RWPE2 (cell line): Measurements from ENCODE around the gene TM9SF1.
"Not testable (repeated sequence)": the region's sequence is repeated elsewhere in the genome, so short reads cannot be mapped to it uniquely, and the experiment has no call there.

ENCODE experiments used
- ATAC-seq: fragments of 200-7000 bp; cut with Tn5 transposase; 3 replicates; pipeline ENCODE4 v1.9.1; 2021; ENCODE audit warnings: low read depth
- DNase-seq: peaks from one replicate; pipeline ENCODE4 v3.0.0-alpha.2; 2020; ENCODE audit warnings: low spot score
- H3K27ac ChIP-seq: fragments of 450-650 bp; 2 replicates; pipeline ENCODE4 v1.5.1; 2017; ENCODE audit warnings: mild to moderate bottlenecking; ENCODE audit not compliant: poor library complexity, severe bottlenecking
- H3K27me3 ChIP-seq: fragments of 250-450 bp; sonication (Bioruptor Pico); 2 replicates; pipeline ENCODE4 v1.5.1; 2021; ENCODE audit warnings: mild to moderate bottlenecking, moderate library complexity; ENCODE audit not compliant: insufficient read depth, poor library complexity, severe bottlenecking
- H3K36me3 ChIP-seq: fragments of 250-450 bp; sonication (Bioruptor Pico); 2 replicates; pipeline ENCODE4 v1.5.1; 2020; ENCODE audit warnings: low read depth, mild to moderate bottlenecking, moderate library complexity
- H3K4me1 ChIP-seq: fragments of 250-450 bp; sonication (Bioruptor Pico); 2 replicates; pipeline ENCODE4 v1.5.1; 2021; ENCODE audit warnings: mild to moderate bottlenecking, moderate library complexity; ENCODE audit not compliant: insufficient read depth, poor library complexity, severe bottlenecking
- H3K4me3 ChIP-seq: fragments of 250-450 bp; sonication (Bioruptor Pico); 2 replicates; pipeline ENCODE4 v1.5.1; 2021; ENCODE audit warnings: mild to moderate bottlenecking, moderate library complexity; ENCODE audit not compliant: severe bottlenecking
- H3K9me3 ChIP-seq: fragments of 250-450 bp; sonication (Bioruptor Pico); 2 replicates; pipeline ENCODE4 v1.5.1; 2021; ENCODE audit warnings: mild to moderate bottlenecking, moderate library complexity; ENCODE audit not compliant: severe bottlenecking
- TF ChIP-seq, protein P1 (sequence below): fragments of 450-650 bp; IDR thresholded peaks from one replicate; pipeline ENCODE4 v1.5.1; 2017; ENCODE audit warnings: mild to moderate bottlenecking, moderate library complexity; ENCODE audit not compliant: poor library complexity, severe bottlenecking

Gene TM9SF1

DNA sequence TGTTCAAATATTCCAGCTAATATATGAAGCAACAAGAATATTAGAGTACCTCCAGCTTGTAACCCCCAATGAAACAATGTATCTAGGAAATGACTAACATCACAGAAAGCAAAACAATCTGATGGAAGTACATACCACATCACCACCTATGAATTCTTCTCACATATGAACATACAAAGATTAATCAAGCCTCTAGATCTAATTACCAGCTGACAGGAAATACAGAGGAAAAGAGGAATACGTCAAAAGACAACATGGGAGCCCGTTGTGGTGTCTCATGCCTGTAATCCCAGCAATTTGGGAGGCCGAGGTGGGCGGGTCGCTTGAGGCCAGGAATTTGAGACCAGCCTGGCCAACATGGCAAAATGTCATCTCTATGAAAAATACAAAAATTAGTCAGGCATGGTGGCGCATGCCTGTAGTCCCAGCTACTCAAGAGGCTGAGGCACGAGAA lies 29.4 kb upstream of the TM9SF1 start:
- Histone ChIP-seq H3K4me1 (peaks cover 39% of the 10 kb centered on the region), H3K4me3 (no peak overlapping the region), H3K36me3 (peaks cover 71% of the 10 kb centered on the region), H3K27me3 (no peaks in the 10 kb centered on the region), H3K9me3 (no peaks in the 10 kb centered on the region), H3K27ac (peak overlapping the region; percentile 87)
- DNase-seq, result no peak
- ATAC-seq, result peak; percentile 98
- TF ChIP-seq, protein P1, sequence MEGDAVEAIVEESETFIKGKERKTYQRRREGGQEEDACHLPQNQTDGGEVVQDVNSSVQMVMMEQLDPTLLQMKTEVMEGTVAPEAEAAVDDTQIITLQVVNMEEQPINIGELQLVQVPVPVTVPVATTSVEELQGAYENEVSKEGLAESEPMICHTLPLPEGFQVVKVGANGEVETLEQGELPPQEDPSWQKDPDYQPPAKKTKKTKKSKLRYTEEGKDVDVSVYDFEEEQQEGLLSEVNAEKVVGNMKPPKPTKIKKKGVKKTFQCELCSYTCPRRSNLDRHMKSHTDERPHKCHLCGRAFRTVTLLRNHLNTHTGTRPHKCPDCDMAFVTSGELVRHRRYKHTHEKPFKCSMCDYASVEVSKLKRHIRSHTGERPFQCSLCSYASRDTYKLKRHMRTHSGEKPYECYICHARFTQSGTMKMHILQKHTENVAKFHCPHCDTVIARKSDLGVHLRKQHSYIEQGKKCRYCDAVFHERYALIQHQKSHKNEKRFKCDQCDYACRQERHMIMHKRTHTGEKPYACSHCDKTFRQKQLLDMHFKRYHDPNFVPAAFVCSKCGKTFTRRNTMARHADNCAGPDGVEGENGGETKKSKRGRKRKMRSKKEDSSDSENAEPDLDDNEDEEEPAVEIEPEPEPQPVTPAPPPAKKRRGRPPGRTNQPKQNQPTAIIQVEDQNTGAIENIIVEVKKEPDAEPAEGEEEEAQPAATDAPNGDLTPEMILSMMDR, result no peak

DNA sequence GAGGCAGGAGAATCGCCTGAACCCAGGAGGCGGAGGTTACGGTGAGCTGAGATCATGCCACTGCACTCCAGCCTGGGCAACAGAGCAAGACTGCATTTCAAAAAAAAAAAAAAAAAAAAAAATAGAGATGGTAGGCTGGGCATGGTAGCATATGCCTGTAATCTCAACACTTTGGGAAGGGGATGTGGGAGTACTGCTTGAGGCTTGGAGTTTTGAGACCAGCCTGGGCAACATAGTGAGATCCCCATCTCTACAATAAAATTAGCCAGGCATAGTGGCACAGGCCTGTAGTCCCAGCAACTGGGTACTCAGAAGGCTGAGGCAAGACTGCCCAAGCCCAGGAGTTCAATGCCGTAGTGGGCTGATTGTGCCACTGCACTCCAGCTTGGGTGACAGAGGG lies 27.7 kb upstream of the TM9SF1 start:
- ATAC-seq, H3K9me3 ChIP-seq, H3K27me3 ChIP-seq, H3K4me3 ChIP-seq, DNase-seq: not testable (repeated sequence)
- H3K4me1 ChIP-seq, result peaks cover 35% of the 10 kb centered on the region
- H3K36me3 ChIP-seq, result peaks cover 69% of the 10 kb centered on the region
- H3K27ac ChIP-seq, result peak overlapping the region; percentile 87

DNA sequence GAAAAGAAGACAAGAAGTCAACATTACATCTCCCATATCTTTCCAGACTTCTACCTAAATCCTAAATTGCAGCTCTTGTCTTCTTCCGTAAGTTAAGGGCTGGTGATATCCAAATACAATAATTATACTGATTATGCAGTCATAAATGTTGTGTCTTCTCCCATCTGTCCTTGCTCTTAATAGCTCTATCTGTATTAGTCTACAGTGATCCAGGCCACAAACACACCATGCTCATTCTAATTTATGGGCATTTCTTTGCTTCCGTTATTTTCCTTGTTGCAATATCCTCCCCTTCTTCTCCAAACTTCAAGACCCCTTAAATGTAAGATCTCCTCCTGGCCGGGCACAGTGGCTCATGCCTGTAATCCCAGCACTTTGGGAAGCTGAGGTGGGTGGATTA lies 24.3 kb upstream of the TM9SF1 start:
- Histone ChIP-seq H3K4me1 (peaks cover 14% of the 10 kb centered on the region), H3K27me3 (no peaks in the 10 kb centered on the region), H3K9me3 (no peaks in the 10 kb centered on the region), H3K27ac (no peak overlapping the region), H3K4me3 (no peak overlapping the region), H3K36me3 (peaks cover 56% of the 10 kb centered on the region)
- DNase-seq (no peak), ATAC-seq (no peak)
- TF ChIP-seq, protein P1, result no peak

DNA sequence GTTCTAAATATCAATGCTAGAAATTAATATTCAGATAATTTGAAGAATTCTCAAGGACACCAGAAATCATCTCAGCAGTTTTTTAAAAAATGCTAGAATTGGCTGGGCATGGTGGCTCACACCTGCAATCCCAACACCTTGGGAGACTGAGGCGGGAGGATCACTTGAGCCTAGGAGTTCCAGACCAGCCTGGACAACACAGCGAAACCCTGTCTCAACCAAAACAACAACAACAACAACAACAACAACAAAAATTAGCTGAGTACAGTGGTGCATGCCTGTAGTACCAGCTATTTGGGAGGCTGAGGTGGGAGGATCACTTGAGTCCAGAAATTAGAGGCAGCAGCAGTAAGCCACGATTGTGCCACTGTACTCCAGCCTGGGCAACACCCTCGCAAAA lies 23.8 kb upstream of the TM9SF1 start:
- Histone ChIP-seq H3K4me1 (peaks cover 11% of the 10 kb centered on the region), H3K4me3 (no peak overlapping the region), H3K27ac (no peak overlapping the region), H3K9me3 (no peaks in the 10 kb centered on the region), H3K36me3 (peaks cover 57% of the 10 kb centered on the region), H3K27me3 (no peaks in the 10 kb centered on the region)
- DNase-seq (no peak), ATAC-seq (no peak)
- TF ChIP-seq, protein P1, result no peak

DNA sequence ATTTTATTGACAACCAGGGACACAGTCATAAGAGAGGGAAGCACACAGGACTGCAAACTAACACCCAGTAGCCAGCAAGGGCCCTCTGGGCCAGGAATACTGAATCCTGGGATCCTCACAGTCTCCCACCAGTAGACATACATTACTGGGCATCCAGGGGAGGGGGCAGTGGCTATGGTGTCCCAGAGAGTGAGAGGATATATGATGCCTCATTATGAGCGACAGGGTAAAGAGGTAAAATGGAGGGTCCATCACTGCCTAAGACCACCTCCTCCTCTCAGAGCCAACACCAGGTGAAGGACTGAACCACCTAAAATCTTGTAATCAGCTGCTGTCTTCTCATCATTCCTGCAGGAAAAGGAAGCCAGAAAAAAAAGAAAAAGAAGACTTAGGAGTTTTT lies 21.6 kb upstream of the TM9SF1 start:
- ATAC-seq, H3K9me3 ChIP-seq, DNase-seq, H3K27me3 ChIP-seq, H3K4me3 ChIP-seq: not testable (repeated sequence)
- Histone ChIP-seq H3K36me3 (peaks cover 52% of the 10 kb centered on the region), H3K4me1 (peaks cover 13% of the 10 kb centered on the region), H3K27ac (peak overlapping the region; percentile 82)

DNA sequence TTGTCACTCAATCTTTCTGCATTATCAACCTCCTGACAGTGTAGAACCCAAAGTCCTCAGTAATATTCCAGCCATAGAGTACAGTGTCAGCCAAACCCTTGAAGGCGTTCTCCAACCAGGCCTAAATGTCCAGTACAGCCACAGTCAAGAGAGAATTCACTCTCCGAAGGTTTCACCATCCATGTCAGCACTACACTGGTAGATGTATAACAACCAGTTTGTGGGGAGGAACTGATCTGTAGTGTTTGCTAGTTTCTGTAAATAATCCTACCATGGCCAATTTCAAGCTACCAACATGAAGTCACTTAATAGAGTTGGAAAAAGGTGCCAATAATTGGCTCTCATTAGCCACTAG lies 21.1 kb upstream of the TM9SF1 start:
- Histone ChIP-seq H3K9me3 (no peaks in the 10 kb centered on the region), H3K4me3 (peak overlapping the region; percentile 54), H3K27me3 (no peaks in the 10 kb centered on the region), H3K4me1 (peaks cover 13% of the 10 kb centered on the region), H3K36me3 (peaks cover 53% of the 10 kb centered on the region), H3K27ac (peak overlapping the region; percentile 82)
- DNase-seq, result no peak
- no peak for ATAC-seq
- TF ChIP-seq, protein P1, result no peak
